SK-N-SH (cell line): ENCODE data around the gene NFIA. TPM values are rescaled to one million over a fixed set of nuclear protein-coding genes. Genes with fewer than 3 reads are reported as not detected.

Experiments used
- CTCF ChIA-PET: fragments of 300-600, 350-600 bp; formaldehyde crosslinking; extraction: SDS; loops from one replicate; lab custom pipeline; 2021; lab: Yijun Ruan, JAX
- POLR2A ChIA-PET: fragments of 350-600 bp; sonication (Branson Sonifier 250); formaldehyde crosslinking; extraction: SDS; loops from one replicate; lab custom pipeline; 2020; ENCODE audit warnings: antibody characterized with exemption, inconsistent platforms; lab: Yijun Ruan, JAX
- DNase-seq: peaks from one replicate; pipeline ENCODE4 v3.0.0; 2012
- H2AFZ ChIP-seq: fragments of 200-600 bp; sonication (generic); 2 replicates; pipeline ENCODE4 v1.8.1; 2016; ENCODE audit warnings: antibody characterized with exemption, mild to moderate bottlenecking, low read depth
- H3F3A ChIP-seq: fragments of 200-600 bp; sonication (generic); replicated peaks from 2 replicates; pipeline ENCODE3; 2016; ENCODE audit warnings: antibody characterized with exemption, mild to moderate bottlenecking; ENCODE audit not compliant: insufficient read depth
- H3K27ac ChIP-seq, 2 experiments: fragments of 200-500 bp in 1 of 2; fragments of 200-600 bp in 1 of 2; sonication (Bioruptor generic) in 1 of 2; sonication (generic), shearing (Covaris generic) in 1 of 2; 2 replicates each; pipeline versions ENCODE4 v1.5.1 to v1.6.1; 2014 to 2016; ENCODE audit warnings: low read depth in 2 of 2, inconsistent platforms in 1 of 2, low read length in 1 of 2, mild to moderate bottlenecking in 1 of 2, mixed read lengths in 1 of 2
- H3K27me3 ChIP-seq: fragments of 200-600 bp; sonication (generic), shearing (Covaris generic); 2 replicates; pipeline ENCODE4 v1.6.1; 2016; ENCODE audit warnings: mixed run types; ENCODE audit not compliant: insufficient read depth
- H3K36me3 ChIP-seq, 2 experiments: fragments of 200-500 bp in 1 of 2; fragments of 200-600 bp in 1 of 2; sonication (Bioruptor generic) in 1 of 2; sonication (generic) in 1 of 2; replicated peaks in 1 of 2; 2 replicates each; pipeline versions ENCODE3 to v1.5.1; 2014 to 2016; ENCODE audit warnings: low read length in 1 of 2, mild to moderate bottlenecking in 1 of 2; ENCODE audit not compliant: insufficient read depth in 2 of 2, control insufficient read depth in 1 of 2
- H3K4me1 ChIP-seq, 2 experiments: fragments of 200-500 bp in 1 of 2; fragments of 200-600 bp in 1 of 2; sonication (Bioruptor generic) in 1 of 2; sonication (generic), shearing (Covaris generic) in 1 of 2; 2 replicates each; pipeline versions ENCODE4 v1.5.1 to v1.6.1; 2014 to 2016; ENCODE audit warnings: low read depth in 1 of 2, low read length in 1 of 2, mixed run types in 1 of 2; ENCODE audit not compliant: insufficient read depth in 2 of 2, control insufficient read depth in 1 of 2
- H3K4me2 ChIP-seq: fragments of 200-600 bp; sonication (generic), shearing (Covaris generic); 2 replicates; pipeline ENCODE4 v1.6.1; 2017; ENCODE audit warnings: mixed run types
- H3K4me3 ChIP-seq, 2 experiments: fragments of 200-500 bp in 1 of 2; fragments of 200-600 bp in 1 of 2; sonication (Bioruptor generic) in 1 of 2; sonication (generic), shearing (Covaris generic) in 1 of 2; 2 replicates each; pipeline versions ENCODE4 v1.5.1 to v1.8.1; 2014 to 2016; ENCODE audit warnings: low read depth in 2 of 2, inconsistent platforms in 1 of 2, low read length in 1 of 2, mild to moderate bottlenecking in 1 of 2, mixed read lengths in 1 of 2, moderate library complexity in 1 of 2
- H3K79me2 ChIP-seq: fragments of 200-600 bp; sonication (generic); 2 replicates; pipeline ENCODE4 v1.8.1; 2017; ENCODE audit warnings: mild to moderate bottlenecking; ENCODE audit not compliant: insufficient read depth
- H3K9ac ChIP-seq: fragments of 200-600 bp; sonication (generic); 2 replicates; pipeline ENCODE4 v1.6.1; 2017; ENCODE audit warnings: mixed run types
- H3K9me2 ChIP-seq: fragments of 200-600 bp; sonication (generic); 2 replicates; pipeline ENCODE4 v1.6.1; 2017; ENCODE audit warnings: mixed run types
- H3K9me3 ChIP-seq: fragments of 200-600 bp; sonication (generic); 2 replicates; pipeline ENCODE4 v1.6.1; 2017; ENCODE audit warnings: mixed run types, mild to moderate bottlenecking, moderate library complexity
- H4K20me1 ChIP-seq: fragments of 200-600 bp; sonication (generic); 2 replicates; pipeline ENCODE4 v1.6.1; 2017; ENCODE audit warnings: mild to moderate bottlenecking, mixed run types; ENCODE audit not compliant: insufficient read depth
- CHD2 ChIP-seq: fragments of 150-350 bp; IDR thresholded peaks from 2 replicates; pipeline ENCODE4 v1.6.1; 2018; ENCODE audit warnings: low read length; ENCODE audit not compliant: partially characterized antibody
- ELF1 ChIP-seq: IDR thresholded peaks from 2 replicates; pipeline ENCODE4 v1.4.0; 2012
- FOXM1 ChIP-seq: IDR thresholded peaks from 2 replicates; pipeline ENCODE4 v1.4.0; 2012; ENCODE audit warnings: low read depth, mild to moderate bottlenecking
- JUND ChIP-seq: IDR thresholded peaks from 2 replicates; pipeline ENCODE4 v1.4.0; 2012
- MEF2A ChIP-seq: IDR thresholded peaks from 2 replicates; pipeline ENCODE4 v1.4.0; 2012; ENCODE audit warnings: low read depth, borderline replicate concordance
- NFIC ChIP-seq: IDR thresholded peaks from 2 replicates; pipeline ENCODE4 v1.4.0; 2012; ENCODE audit warnings: borderline replicate concordance
- NRF1 ChIP-seq: IDR thresholded peaks from 2 replicates; pipeline ENCODE4 v1.6.1; 2012; ENCODE audit warnings: low read depth, mild to moderate bottlenecking, low read length
- POLR2AphosphoS5 ChIP-seq: IDR thresholded peaks from 2 replicates; pipeline ENCODE4 v1.6.1; 2012; ENCODE audit warnings: low read depth, low read length
- RAD21 ChIP-seq: IDR thresholded peaks from 2 replicates; pipeline ENCODE4 v1.6.1; 2012; ENCODE audit warnings: mild to moderate bottlenecking, low read length
- RCOR1 ChIP-seq: fragments of 150-350 bp; IDR thresholded peaks from 2 replicates; pipeline ENCODE4 v1.6.1; 2017; ENCODE audit warnings: antibody characterized with exemption, low read length
- RFX5 ChIP-seq: IDR thresholded peaks from 2 replicates; pipeline ENCODE4 v1.6.1; 2012; ENCODE audit warnings: mild to moderate bottlenecking, improper control_type of control experiment, low read length
- RXRA ChIP-seq: IDR thresholded peaks from 2 replicates; pipeline ENCODE4 v1.4.0; 2012; ENCODE audit warnings: low read depth, mild to moderate bottlenecking, borderline replicate concordance
- SIN3A ChIP-seq: IDR thresholded peaks from 2 replicates; pipeline ENCODE4 v1.6.1; 2012; ENCODE audit warnings: low read depth, mild to moderate bottlenecking, low read length, moderate library complexity, borderline replicate concordance
- SMC3 ChIP-seq: IDR thresholded peaks from 2 replicates; pipeline ENCODE4 v1.6.1; 2012; ENCODE audit warnings: low read depth, low read length, improper control_type of control experiment
- TAF1 ChIP-seq: IDR thresholded peaks from 2 replicates; pipeline ENCODE4 v1.6.1; 2012; ENCODE audit warnings: low read depth, mild to moderate bottlenecking, low read length, moderate library complexity, borderline replicate concordance
- TCF12 ChIP-seq: IDR thresholded peaks from 2 replicates; pipeline ENCODE4 v1.4.0; 2012
- TEAD4 ChIP-seq: IDR thresholded peaks from 2 replicates; pipeline ENCODE4 v1.4.0; 2012; ENCODE audit warnings: mild to moderate bottlenecking, borderline replicate concordance; ENCODE audit not compliant: insufficient read depth
- YY1 ChIP-seq: IDR thresholded peaks from 2 replicates; pipeline ENCODE4 v1.4.0; 2012; ENCODE audit warnings: low read depth, mild to moderate bottlenecking
- ZBTB33 ChIP-seq: IDR thresholded peaks from 2 replicates; pipeline ENCODE4 v1.4.0; 2012; ENCODE audit warnings: low read depth, borderline replicate concordance
- WGBS: methylation state at CpG from one replicate; pipeline ENCODE4 v1.1.6; 2017; ENCODE audit warnings: low lambda C conversion rate; 5-methylcytosine and 5-hydroxymethylcytosine counted together
- polyA plus RNA-seq, 3 experiments: library from polyadenylated mRNA; depleted of rRNA; stranded (reverse); fragments of >200 nt; gene quantifications; 2 replicates each; pipeline ENCODE4 v1.2.3, GENCODE V29; 2012
- TF ChIP-seq, protein P1 (sequence below): fragments of 200-600 bp; sonication (generic); IDR thresholded peaks from 2 replicates; pipeline ENCODE4 v1.6.1; 2017; ENCODE audit warnings: antibody characterized with exemption, mild to moderate bottlenecking, moderate library complexity
- TF ChIP-seq, protein P2 (sequence below): IDR thresholded peaks from 2 replicates; pipeline ENCODE4; 2012

NFIA gene
- polyA plus RNA-seq, 1 of the 3 experiments (the other 2 are of a cell fraction), result 3.3 TPM

DNA sequence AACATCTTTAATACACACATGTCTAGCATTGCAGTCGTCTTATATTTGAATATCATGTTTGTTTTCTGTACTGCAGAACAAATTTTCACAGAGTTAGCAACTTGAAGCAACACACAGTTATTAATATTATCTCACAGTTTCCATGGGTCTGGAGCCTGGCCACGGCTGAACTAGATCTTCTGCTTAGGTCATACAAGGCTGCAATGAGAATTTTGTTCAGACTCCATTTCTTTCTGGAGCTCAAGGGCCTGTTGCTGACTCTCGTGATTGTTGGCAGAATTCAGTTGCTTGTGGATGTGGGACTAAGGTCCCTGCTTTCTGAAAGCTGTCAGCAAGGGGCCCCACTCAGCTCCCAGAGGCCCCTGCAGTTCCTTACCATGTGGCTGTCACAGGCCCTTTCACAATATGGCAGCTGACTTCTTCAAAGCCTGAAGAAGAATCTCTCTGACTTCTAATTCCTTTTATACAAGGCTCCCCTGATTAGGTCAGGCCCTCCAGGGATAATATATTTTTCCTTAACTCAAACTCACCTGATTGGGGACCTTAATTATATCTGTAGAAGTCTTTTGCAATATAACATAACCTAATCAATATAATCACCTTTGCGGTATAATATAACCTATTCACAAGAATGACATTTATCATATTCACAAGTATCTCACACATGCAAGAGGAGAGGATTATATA is 296.3 kb downstream of the NFIA start:
- DNase-seq, result no peak
- Histone ChIP-seq H3K4me2 (no peak overlapping the region), H3K79me2 (no peaks in the 10 kb centered on the region), H4K20me1 (no peaks in the 10 kb centered on the region), H3F3A (no peaks in the 10 kb centered on the region), H3K4me1 (peaks cover 0 to 3% of the 10 kb centered on the region in 2 experiments; a peak in 2 of 4 replicates), H2AFZ (no peak overlapping the region), H3K36me3 (no peaks in the 10 kb centered on the region), H3K4me3 (no peak overlapping the region), H3K9ac (no peak overlapping the region), H3K9me3 (no peaks in the 10 kb centered on the region), H3K9me2 (no peaks in the 10 kb centered on the region), H3K27ac (no peak overlapping the region), H3K27me3 (no peaks in the 10 kb centered on the region)
- TF ChIP-seq RFX5 (no peak), RAD21 (no peak)
- ChIA-PET CTCF (no interaction called here), POLR2A (no interaction called here)
- 88% methylated on average over 4 of the region's 4 CpGs for WGBS

DNA sequence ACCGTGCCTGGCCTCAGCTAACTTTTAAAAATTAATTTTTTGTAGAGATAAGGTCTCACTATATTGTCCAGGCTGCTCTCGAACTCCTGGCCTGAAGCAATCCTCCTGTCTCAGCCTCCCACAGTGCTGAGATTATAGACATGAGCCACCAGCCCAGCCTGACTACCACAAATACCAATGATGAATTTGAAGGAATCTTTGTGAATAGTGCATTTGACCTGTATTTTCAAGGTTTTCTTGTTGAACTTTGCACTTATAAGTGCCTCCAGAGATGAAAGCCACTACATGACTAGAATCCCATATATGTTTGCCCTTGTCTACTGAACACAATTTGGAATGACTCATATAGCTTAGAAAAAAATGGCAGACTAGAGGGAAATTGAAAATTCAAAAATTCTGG is 297.3 kb downstream of the NFIA start:
- Histone ChIP-seq H3K4me2 (no peak overlapping the region), H3K27ac (no peak overlapping the region), H3K36me3 (peaks cover 0 to 3% of the 10 kb centered on the region in 2 experiments), H3K9me2 (no peaks in the 10 kb centered on the region), H3K9ac (no peak overlapping the region), H4K20me1 (no peaks in the 10 kb centered on the region), H3K9me3 (no peaks in the 10 kb centered on the region), H3K79me2 (no peaks in the 10 kb centered on the region), H3K27me3 (no peaks in the 10 kb centered on the region), H3F3A (no peaks in the 10 kb centered on the region), H3K4me1 (no peaks in the 10 kb centered on the region), H3K4me3 (no peak overlapping the region), H2AFZ (no peak overlapping the region)
- DNase-seq, result no peak
- ChIA-PET POLR2A (no interaction called here), CTCF (no interaction called here)
- TF ChIP-seq SIN3A, result no peak
- no peak for TF ChIP-seq YY1
- TF ChIP-seq RXRA, result no peak
- no peak for TF ChIP-seq TCF12
- TF ChIP-seq TAF1, result no peak
- TF ChIP-seq, protein P1, sequence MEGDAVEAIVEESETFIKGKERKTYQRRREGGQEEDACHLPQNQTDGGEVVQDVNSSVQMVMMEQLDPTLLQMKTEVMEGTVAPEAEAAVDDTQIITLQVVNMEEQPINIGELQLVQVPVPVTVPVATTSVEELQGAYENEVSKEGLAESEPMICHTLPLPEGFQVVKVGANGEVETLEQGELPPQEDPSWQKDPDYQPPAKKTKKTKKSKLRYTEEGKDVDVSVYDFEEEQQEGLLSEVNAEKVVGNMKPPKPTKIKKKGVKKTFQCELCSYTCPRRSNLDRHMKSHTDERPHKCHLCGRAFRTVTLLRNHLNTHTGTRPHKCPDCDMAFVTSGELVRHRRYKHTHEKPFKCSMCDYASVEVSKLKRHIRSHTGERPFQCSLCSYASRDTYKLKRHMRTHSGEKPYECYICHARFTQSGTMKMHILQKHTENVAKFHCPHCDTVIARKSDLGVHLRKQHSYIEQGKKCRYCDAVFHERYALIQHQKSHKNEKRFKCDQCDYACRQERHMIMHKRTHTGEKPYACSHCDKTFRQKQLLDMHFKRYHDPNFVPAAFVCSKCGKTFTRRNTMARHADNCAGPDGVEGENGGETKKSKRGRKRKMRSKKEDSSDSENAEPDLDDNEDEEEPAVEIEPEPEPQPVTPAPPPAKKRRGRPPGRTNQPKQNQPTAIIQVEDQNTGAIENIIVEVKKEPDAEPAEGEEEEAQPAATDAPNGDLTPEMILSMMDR, result no peak
- no peak for TF ChIP-seq SMC3
- TF ChIP-seq CHD2, result no peak
- TF ChIP-seq POLR2AphosphoS5, result no peak
- TF ChIP-seq JUND, result no peak
- TF ChIP-seq NRF1, result no peak
- TF ChIP-seq TEAD4, result no peak
- no peak for TF ChIP-seq ELF1
- TF ChIP-seq RCOR1, result no peak
- no peak for TF ChIP-seq NFIC
- TF ChIP-seq, protein P2, sequence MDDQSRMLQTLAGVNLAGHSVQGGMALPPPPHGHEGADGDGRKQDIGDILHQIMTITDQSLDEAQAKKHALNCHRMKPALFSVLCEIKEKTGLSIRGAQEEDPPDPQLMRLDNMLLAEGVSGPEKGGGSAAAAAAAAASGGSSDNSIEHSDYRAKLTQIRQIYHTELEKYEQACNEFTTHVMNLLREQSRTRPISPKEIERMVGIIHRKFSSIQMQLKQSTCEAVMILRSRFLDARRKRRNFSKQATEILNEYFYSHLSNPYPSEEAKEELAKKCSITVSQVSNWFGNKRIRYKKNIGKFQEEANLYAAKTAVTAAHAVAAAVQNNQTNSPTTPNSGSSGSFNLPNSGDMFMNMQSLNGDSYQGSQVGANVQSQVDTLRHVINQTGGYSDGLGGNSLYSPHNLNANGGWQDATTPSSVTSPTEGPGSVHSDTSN, result no peak
- no peak for TF ChIP-seq ZBTB33
- no peak for TF ChIP-seq FOXM1
- TF ChIP-seq MEF2A, result no peak
- 94% methylated on average over 2 of the region's 2 CpGs for WGBS
